Heart left ventricle (tissue), 13 donors: ENCODE measurements around the gene SIAE.

Experiments
- CTCF ChIP-seq, 12 donors: fragments of 200-600 bp; sonication (generic) in 4 of 12; IDR thresholded peaks; one replicate each; pipeline versions ENCODE4 v1.5.0 to v1.8.0; 2018 to 2022; ENCODE audit warnings: antibody characterized with exemption in 12 of 12, mild to moderate bottlenecking in 5 of 12
- POLR2A ChIP-seq, 2 donors: fragments of 450-650 bp; IDR thresholded peaks; one replicate each; pipeline ENCODE4 v1.6.1; 2017; ENCODE audit warnings: antibody characterized with exemption in 2 of 2, mild to moderate bottlenecking in 2 of 2, moderate library complexity in 2 of 2
- donor health status: ischemic (EF 13 %, LVEDD 7.1; RV severe dilation, severe dysfunction).
- donor health status: DM: no; HTN: yes; CAD: no.
- donor health status: DM: no; HTN: no; CAD: no.
- donor health status: ischemic (EF 25% LVEDD 6.9; RV normal size, moderate dysfunction).
- donor health status: ischemic (EF 25% LVEDD 5.7; RV mildly dilated, moderate dysfunction).
- donor health status: ischemic (EF 35%, LVEDD 5.7; RV mildly dilated, moderate dysfunction).
- donor health status: nonischemic (EF 11% LVEDD 7.7; RV severe dilation, severe dysfunction).
- donor health status: DM: yes; HTN: yes; CAD: no.
- donor health status: PGD.
- donor health status: ischemic (EF 29% LVEDD 5.4; RV normal size, mild dysfunction).
- donor health status: nonischemic (EF 23%, LVEDD 6.1; RV moderate dilation, normal function).

GRCh38 chr11:124584681-124585372 lies 88.7 kb downstream of the SIAE start:
- no peak for TF ChIP-seq CTCF (IDR thresholded peaks at IDR 0.05)
- no peak for TF ChIP-seq POLR2A (IDR thresholded peaks at IDR 0.05)
